Endometrial microvascular endothelial cells (primary cell): ENCODE results near the gene TOP2B. TPM values are rescaled to one million over a fixed set of nuclear protein-coding genes. Genes with fewer than 3 reads are reported as not detected.

ENCODE experiments used
- total RNA-seq: library from RNA; depleted of rRNA; stranded (reverse); fragments of >200 nt; gene quantifications from one replicate; pipeline ENCODE4 v1.2.3, GENCODE V29; 2015; ENCODE audit errors: inconsistent ontology term

Gene TOP2B
- total RNA-seq, 1 donor from 2014 or later = 70.4 TPM

Other genes with a start within 250 kb of the TOP2B start
- 23.7 TPM for gene RARB, start 236.6 kb downstream of the TOP2B start, total RNA-seq
- 36.7 TPM for gene NGLY1, start 118.5 kb upstream of the TOP2B start, total RNA-seq
- gene OXSM, start 125.2 kb upstream of the TOP2B start, total RNA-seq = 16.0 TPM